Thoracic aorta (tissue), 2 donors: ENCODE measurements around the gene AJUBA. TPM values are rescaled to one million over a fixed set of nuclear protein-coding genes. Genes with fewer than 3 reads are reported as not detected.
A peak's percentile ranks its signal among the peaks of the same experiment; 100 is the strongest.
"Not testable (repeated sequence)": the region's sequence is repeated elsewhere in the genome, so short reads cannot be mapped to it uniquely, and the experiment has no call there.

ENCODE experiments used
- ATAC-seq: fragments of 150-250 bp; one replicate; pipeline ENCODE4 v1.8.0; 2017; ENCODE audit warnings: low read depth; ENCODE audit not compliant: insufficient number of reproducible peaks, low FRiP score
- DNase-seq: peaks from one replicate; pipeline ENCODE4 v3.0.0-alpha.2; 2020; ENCODE audit warnings: low spot score
- H3K27ac ChIP-seq, 2 donors: fragments of 200-600 bp; sonication (generic); 1 replicate in 1 of 2; 2 replicates in 1 of 2; pipeline ENCODE4 v1.5.1; 2016; ENCODE audit warnings: mild to moderate bottlenecking in 2 of 2, moderate library complexity in 2 of 2
- H3K27me3 ChIP-seq: fragments of 200-600 bp; sonication (generic); replicated peaks from 2 replicates; pipeline ENCODE4 v1.6.0; 2016; ENCODE audit warnings: mild to moderate bottlenecking; ENCODE audit not compliant: insufficient read depth
- H3K36me3 ChIP-seq: fragments of 200-600 bp; sonication (generic); one replicate; pipeline ENCODE4 v1.5.1; 2016
- H3K4me1 ChIP-seq, 2 donors: fragments of 200-600 bp; sonication (generic); 1 replicate in 1 of 2; 2 replicates in 1 of 2; pipeline versions ENCODE4 v1.5.1 to v1.6.0; 2016; ENCODE audit warnings: low read depth in 2 of 2, mild to moderate bottlenecking in 1 of 2; ENCODE audit not compliant: control insufficient read depth in 1 of 2
- H3K4me3 ChIP-seq: fragments of 200-600 bp; sonication (generic); 2 replicates; pipeline ENCODE4 v1.5.1; 2016; ENCODE audit warnings: mild to moderate bottlenecking
- H3K9me3 ChIP-seq: fragments of 200-600 bp; sonication (generic); 2 replicates; pipeline ENCODE4 v1.5.1; 2016
- CTCF ChIP-seq: fragments of 200-600 bp; sonication (generic); IDR thresholded peaks from one replicate; pipeline ENCODE4 v1.5.1; 2019; ENCODE audit warnings: antibody characterized with exemption
- total RNA-seq, 2 donors: library from RNA; depleted of rRNA; stranded (reverse); fragments of >200 nt; gene quantifications; one replicate each; pipeline versions ENCODE4 v1.1.0 to v1.2.3, GENCODE V29; 2016

The AJUBA gene
- total RNA-seq, 2 donors from 2014 or later = 9.7 to 35.3 TPM

- DNase-seq (no peak), ATAC-seq (no peak)
- H3K36me3 ChIP-seq = no peaks in the 10 kb centered on the region
- H3K4me1 ChIP-seq = no peaks in the 10 kb centered on the region
- no peaks in the 10 kb centered on the region for H3K9me3 ChIP-seq
- H3K4me3 ChIP-seq = no peak overlapping the region
- no peaks in the 10 kb centered on the region for H3K27me3 ChIP-seq
- TF ChIP-seq CTCF = no peak
- H3K27ac ChIP-seq = no peak overlapping the region
Observed at GRCh38 chr14:22962061-22962676, 20.2 kb downstream of the AJUBA start.

GRCh38 chr14:22955702-22956569, 26.4 kb downstream of the AJUBA start:
- DNase-seq (no peak), ATAC-seq (no peak)
- peak overlapping the region; percentile 95 to 96 for H3K27ac ChIP-seq
- no peak for TF ChIP-seq CTCF
- H3K36me3 ChIP-seq = peaks cover 7% of the 10 kb centered on the region
- no peaks in the 10 kb centered on the region for H3K9me3 ChIP-seq
- no peaks in the 10 kb centered on the region for H3K27me3 ChIP-seq
- peaks cover 6 to 10% of the 10 kb centered on the region in 2 donors for H3K4me1 ChIP-seq
- H3K4me3 ChIP-seq = peak overlapping the region; percentile 95

DNA sequence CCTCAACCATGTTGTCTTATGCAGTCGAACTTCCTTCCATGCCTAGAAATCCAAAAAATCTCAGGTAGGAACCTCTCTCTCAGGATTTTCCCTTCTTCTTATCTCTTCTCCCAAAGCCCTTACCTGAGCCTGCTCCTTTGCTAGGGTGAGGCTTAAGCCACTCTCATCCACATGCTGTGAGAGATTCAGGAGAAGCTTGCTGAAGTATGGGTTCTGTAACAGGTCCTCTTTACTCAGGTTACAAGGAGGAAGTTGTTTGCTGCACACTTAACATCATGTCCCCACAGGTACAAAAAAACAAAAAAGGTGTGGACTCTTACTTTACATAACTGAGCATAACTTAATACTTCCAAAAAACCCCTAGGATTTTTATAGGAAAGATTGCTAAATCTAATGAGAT, 29.9 kb downstream of the AJUBA start:
- no peak for TF ChIP-seq CTCF
- DNase-seq = no peak
- no peak for ATAC-seq
- Histone ChIP-seq H3K9me3 (no peaks in the 10 kb centered on the region), H3K4me3 (no peak overlapping the region), H3K4me1 (peaks cover 6 to 10% of the 10 kb centered on the region in 2 donors), H3K27ac (no peak overlapping the region), H3K27me3 (no peaks in the 10 kb centered on the region), H3K36me3 (peaks cover 14% of the 10 kb centered on the region)

DNA sequence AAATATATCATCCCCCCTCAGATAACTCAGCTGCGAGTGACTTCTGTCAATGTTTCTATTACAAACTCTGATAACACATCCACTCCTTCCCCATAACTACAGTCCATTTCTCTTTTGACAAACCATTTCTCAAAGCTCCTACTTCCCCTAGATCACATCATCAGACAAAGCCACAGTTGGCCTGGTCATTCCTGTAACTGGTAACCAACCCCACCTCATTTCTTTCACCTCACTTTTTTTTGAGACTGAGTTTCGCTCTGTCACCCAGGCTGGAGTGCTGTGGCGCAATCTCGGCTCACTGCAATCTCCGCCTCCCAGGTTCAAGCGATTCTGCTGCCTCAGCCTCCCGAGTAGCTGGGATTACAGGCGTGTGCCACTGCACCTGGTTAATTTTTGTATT, 30.6 kb downstream of the AJUBA start:
- H3K4me3 ChIP-seq, H3K27me3 ChIP-seq, H3K9me3 ChIP-seq, DNase-seq, ATAC-seq, H3K27ac ChIP-seq, H3K4me1 ChIP-seq: not testable (repeated sequence)
- peaks cover 19% of the 10 kb centered on the region for H3K36me3 ChIP-seq

DNA sequence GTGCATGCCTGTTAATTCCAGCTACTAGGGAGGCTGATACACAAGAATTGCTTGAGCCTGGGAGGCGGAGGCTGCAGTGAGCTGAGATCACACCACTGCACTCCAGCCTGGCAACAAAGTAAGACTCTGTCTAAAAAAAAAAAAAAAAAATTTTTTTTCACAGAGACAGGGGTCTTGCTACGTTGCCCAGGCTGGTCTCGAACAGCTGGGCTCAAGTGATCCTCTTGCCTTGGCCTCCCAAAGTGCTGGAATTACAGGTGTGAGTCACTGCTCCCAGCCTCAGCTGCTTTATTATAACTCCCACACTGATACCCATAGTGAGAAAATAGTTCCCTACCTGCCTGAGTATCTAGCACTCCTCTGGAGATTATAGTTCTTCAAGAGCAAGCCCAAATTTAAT, 36.7 kb downstream of the AJUBA start:
- H3K4me3 ChIP-seq = no peak overlapping the region
- TF ChIP-seq CTCF = no peak
- no peaks in the 10 kb centered on the region for H3K9me3 ChIP-seq
- H3K36me3 ChIP-seq = peaks cover 23% of the 10 kb centered on the region
- no peak overlapping the region for H3K27ac ChIP-seq
- no peaks in the 10 kb centered on the region for H3K27me3 ChIP-seq
- ATAC-seq (no peak), DNase-seq (no peak)
- no peaks in the 10 kb centered on the region for H3K4me1 ChIP-seq
